Activated naive CD8-positive, alpha-beta T cell (primary cell): ENCODE measurements around the gene SMARCB1.
"Not testable (repeated sequence)": the region's sequence is repeated elsewhere in the genome, so short reads cannot be mapped to it uniquely, and the experiment has no call there.

Experiments
- H3K27ac Mint-ChIP-seq: one replicate; pipeline ENCODE4 v1.8.0; 2021; ENCODE audit warnings: mixed read lengths
- H3K27me3 Mint-ChIP-seq: one replicate; pipeline ENCODE4 v1.8.0; 2021; ENCODE audit warnings: mixed read lengths
- H3K36me3 Mint-ChIP-seq: one replicate; pipeline ENCODE4 v1.8.0; 2021; ENCODE audit warnings: mixed read lengths
- H3K4me1 Mint-ChIP-seq: one replicate; pipeline ENCODE4 v1.8.0; 2021; ENCODE audit warnings: low read depth, mixed read lengths
- H3K4me3 Mint-ChIP-seq: one replicate; pipeline ENCODE4 v1.8.0; 2021; ENCODE audit warnings: mild to moderate bottlenecking, mixed read lengths
- H3K9me3 Mint-ChIP-seq: one replicate; pipeline ENCODE4 v1.8.0; 2021; ENCODE audit warnings: low read depth, mixed read lengths

SMARCB1 gene

DNA sequence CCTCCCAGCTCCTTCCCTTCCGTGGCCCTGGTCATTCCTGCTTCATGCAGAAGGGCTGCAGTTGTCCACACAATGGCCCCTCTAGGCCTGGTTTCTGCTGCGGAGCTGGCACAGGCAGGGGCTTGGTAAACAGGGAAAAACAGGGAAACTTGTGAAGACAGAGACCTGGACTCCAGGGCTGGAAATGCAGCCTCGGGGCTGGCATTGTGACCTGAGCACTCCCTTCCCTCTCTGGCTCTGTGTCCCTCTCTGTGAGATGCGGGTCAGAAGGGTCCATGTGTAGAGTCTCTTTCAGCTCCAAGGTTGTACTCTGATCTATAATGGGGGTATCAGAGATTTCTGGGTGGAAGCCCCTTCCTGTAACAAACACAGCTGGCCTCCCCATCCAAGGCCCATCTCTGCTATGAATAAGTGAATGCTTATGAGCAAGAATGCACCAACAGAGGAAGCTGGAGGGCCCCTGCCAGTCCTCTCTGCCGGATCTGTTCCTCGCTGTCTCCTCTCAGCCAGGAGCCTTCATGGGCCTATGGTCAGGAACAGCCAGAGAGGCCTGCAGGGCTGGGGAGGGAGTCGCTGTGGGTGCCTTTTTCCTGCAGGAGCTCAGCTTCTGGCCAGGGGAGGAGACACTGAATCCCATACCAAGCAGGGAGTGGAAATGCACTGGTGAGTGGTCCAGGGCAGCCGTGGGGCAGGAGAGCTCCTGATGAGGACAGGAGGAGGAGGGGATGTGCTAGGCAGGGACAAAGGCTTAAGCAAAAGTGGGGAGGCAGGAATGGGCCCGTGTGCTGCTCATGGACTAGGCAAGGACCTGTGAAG is 58.7 kb downstream of the SMARCB1 start:
- no peaks in the 10 kb centered on the region for H3K9me3 Mint-ChIP-seq
- no peak overlapping the region for H3K27ac Mint-ChIP-seq
- no peak overlapping the region for H3K4me3 Mint-ChIP-seq
- peaks cover 5% of the 10 kb centered on the region for H3K4me1 Mint-ChIP-seq
- no peaks in the 10 kb centered on the region for H3K36me3 Mint-ChIP-seq
- H3K27me3 Mint-ChIP-seq: no peaks in the 10 kb centered on the region

DNA sequence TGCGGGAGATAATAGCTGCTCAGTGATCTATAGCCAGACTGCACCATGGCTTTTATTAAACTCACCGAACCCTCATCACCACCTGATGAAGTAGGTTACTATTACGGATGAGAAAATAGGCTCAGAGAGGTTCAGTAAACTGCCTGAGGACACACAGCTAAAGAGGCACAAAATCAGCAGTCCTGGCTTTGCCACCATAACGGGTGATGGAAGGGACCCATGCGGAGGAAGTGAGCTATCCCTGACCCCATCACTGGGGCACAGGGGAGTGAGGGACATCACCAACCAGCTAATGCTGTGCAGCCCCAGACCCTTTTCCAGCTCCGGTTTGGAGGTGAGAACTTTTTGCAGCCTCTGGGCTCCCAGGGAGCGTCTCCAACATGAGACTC is 59.3 kb downstream of the SMARCB1 start:
- H3K4me1 Mint-ChIP-seq: peaks cover 5% of the 10 kb centered on the region
- H3K27ac Mint-ChIP-seq: no peak overlapping the region
- H3K9me3 Mint-ChIP-seq: no peaks in the 10 kb centered on the region
- no peaks in the 10 kb centered on the region for H3K36me3 Mint-ChIP-seq
- H3K4me3 Mint-ChIP-seq: no peak overlapping the region
- H3K27me3 Mint-ChIP-seq: no peaks in the 10 kb centered on the region

DNA sequence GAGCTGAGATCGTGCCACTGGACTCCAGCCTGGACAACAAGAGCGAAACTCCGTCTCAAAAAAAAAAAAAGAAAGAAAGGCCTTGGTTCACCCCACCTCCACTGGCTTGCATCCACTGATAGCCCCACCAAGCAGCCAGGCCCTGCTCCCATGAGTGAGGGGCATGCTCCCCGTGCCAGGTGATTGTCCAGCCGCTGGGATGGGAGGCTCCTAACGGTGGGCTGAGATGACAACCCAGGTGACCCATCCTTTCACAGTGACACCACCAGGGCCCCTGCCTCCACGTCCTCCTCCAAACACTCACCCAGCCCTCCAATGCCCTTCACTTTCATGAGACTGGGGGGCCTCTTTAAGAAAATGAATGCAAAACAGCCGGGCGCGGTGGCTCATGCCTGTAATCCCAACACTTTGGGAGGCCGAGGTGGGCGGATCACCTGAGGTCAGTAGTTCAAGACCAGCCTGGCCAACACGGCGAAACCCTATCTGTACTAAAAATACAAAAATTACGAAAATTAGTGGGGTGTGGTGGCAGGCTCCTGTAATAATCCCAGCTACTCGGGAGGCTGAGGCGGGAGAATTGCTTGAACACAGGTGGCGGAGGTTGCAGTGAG is 60.6 kb downstream of the SMARCB1 start:
- Mint-ChIP-seq H3K4me3 (no peak overlapping the region), H3K4me1 (peaks cover 5% of the 10 kb centered on the region), H3K27ac (no peak overlapping the region), H3K9me3 (no peaks in the 10 kb centered on the region), H3K36me3 (no peaks in the 10 kb centered on the region), H3K27me3 (no peaks in the 10 kb centered on the region)

DNA sequence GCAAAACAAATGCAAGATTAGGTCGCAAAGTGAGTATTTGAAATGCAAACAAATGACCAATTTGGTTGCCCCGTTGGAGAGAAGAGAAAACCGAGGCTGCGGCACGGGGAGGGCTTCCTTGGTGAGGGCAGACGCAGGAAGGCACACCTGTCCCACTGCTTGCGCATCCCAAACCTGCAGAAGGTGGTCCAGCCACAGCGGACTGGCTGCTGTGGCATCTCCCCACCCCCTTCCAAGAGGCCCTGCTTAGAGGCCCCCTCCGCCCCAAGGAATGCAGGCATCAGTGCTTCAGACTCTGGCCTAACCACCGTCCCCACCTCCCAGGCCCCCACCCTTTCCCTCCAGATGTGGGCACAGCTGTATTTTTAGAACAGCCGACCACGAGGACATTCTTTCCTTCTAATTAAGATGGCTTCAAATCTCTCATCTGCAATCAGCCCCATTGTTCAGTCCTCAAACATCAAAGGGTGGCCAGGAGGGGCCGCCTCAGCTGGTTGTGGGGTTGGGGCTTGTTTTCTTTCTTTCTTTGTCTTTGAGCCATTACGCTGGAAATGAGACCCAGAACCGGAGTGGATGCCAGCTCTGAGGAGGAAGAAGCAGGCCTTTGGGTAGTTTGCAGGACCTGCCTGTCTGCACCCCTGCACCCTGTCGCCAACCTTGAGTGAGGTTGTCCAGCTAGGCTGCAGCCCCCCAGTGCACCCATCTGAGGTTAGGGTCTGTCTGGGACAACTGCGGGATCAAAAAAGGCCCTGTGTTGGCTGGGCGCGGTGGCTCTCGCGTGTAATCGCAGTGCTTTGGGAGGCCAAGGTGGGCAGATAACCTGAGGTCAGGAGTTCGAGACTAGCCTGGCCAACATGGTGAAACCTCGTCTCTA is 61.5 kb downstream of the SMARCB1 start:
- Mint-ChIP-seq H3K27me3 (no peaks in the 10 kb centered on the region), H3K4me1 (peaks cover 5% of the 10 kb centered on the region), H3K4me3 (no peak overlapping the region), H3K36me3 (no peaks in the 10 kb centered on the region), H3K27ac (no peak overlapping the region), H3K9me3 (no peaks in the 10 kb centered on the region)

DNA sequence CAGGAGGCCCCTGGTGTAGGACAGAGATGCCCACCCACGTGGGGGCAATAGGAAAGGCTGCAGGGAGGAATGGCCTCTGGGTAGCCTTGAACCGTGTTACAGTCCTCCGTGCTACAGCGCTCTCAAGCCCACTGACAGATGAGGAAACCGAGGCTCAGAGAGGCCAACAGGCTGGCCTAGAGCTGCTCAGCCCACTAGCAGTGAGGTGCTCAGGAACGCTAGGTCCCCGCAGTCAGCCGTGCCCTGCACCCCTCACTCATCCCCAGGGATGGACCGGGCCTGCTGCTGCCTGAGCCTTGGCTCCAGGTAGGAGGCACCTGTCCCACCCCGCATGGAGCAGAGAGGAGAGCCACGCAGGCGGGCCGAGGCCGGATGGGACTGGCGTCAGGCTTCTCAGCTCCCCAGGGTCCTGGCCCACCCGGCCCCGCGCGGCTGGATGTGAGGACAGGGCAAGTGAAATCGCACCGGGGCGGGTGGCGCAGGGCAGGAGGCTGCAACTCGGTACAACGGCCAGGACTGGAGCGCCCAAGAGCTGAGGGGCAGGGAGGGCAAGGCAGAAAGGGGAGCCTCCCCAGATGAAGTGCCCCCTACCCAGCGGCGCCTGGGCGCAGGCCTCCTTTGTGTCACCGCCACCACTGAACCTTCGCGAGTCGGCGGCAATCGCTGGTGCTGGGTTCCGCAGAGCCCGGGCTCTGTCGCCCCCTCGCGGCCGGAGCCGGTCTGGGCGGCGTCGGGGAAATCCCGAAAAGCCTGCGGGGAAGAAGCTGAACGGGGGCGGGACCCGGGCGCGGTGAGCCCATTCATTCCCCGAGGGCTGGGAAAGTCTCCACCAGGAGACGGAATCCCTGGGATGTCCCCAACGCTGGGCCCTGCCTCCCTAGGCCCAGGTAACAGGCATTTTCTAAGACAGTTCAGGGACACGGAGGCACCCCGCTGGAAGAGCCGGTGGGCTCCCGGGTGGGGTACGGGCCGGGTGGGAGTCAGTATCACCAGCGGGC is 62.5 kb downstream of the SMARCB1 start:
- Mint-ChIP-seq H3K27ac (no peak overlapping the region), H3K27me3 (no peaks in the 10 kb centered on the region), H3K4me1 (peaks cover 5% of the 10 kb centered on the region), H3K4me3 (no peak overlapping the region), H3K36me3 (no peaks in the 10 kb centered on the region), H3K9me3 (no peaks in the 10 kb centered on the region)

DNA sequence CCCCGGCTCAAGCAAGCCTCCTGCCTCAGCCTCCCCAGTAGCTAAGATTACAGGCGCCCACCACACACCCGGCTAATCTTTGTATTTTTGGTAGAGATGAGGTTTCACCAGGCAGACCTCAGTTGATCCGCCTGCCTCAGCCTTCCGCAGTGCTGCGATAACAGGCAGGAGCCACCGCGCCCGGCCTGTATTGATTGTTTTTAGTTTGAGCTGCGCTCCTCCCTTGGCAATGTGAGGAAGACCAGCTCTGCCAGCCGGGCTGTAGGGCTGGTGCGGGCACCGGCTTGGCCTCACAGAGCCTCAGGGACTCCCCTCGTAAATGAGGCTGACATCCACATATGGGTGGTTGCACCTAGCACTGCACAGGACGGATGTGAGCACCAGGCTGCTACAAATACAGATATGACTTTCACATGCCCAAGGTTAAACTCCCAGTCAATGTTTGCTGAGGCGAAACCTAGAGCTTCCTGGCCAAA is 63.4 kb downstream of the SMARCB1 start:
- Mint-ChIP-seq H3K4me1 (peaks cover 5% of the 10 kb centered on the region), H3K36me3 (no peaks in the 10 kb centered on the region), H3K9me3 (no peaks in the 10 kb centered on the region), H3K4me3 (no peak overlapping the region), H3K27ac (no peak overlapping the region), H3K27me3 (no peaks in the 10 kb centered on the region)

DNA sequence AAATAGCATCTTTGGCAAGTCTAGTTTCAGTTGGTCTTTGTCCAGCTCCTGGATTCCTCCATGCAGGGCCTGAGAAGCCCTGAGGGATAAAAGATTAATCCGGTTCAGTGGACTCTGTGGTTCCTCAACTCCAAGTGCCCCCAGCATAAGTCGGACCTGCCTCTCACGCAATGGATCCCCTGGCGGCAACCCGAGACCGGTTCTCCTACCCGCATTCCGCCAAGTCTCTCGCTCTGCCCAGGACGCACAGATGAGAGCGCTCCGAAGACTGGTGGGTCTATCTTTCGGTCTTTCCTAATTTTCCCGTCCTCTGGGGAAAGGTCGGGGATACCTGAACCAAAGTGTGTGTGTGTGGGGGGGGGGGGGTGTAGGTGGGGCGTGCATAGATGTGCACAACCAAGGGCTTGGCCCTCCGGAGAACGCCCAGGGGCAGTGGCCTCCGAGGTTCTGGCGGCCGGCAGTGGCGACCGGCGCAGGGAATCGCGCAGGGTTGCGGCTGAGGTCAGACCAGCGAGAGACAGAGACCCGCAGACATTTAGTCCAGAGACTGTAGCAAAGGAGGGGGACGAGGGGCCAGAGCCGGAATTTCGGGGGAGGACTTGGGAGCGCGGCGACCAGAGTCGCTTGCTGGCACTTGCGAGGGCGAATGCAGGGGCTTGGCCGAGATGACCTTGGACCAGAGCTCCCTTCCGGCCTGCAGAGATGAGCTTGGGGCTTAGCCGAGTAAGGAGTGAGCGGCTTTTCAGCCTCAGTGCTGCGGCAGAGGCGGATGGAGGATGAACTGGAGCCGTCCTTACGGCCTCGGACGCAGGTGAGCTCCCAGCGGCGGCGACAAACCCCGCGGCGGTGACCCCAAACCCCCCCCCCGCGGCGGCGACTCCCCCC is 70.2 kb downstream of the SMARCB1 start:
- no peaks in the 10 kb centered on the region for H3K9me3 Mint-ChIP-seq
- H3K4me1 Mint-ChIP-seq: peaks cover 14% of the 10 kb centered on the region
- H3K4me3 Mint-ChIP-seq: peak overlapping the region; percentile 92
- H3K27me3 Mint-ChIP-seq: no peaks in the 10 kb centered on the region
- no peak overlapping the region for H3K27ac Mint-ChIP-seq
- H3K36me3 Mint-ChIP-seq: no peaks in the 10 kb centered on the region

DNA sequence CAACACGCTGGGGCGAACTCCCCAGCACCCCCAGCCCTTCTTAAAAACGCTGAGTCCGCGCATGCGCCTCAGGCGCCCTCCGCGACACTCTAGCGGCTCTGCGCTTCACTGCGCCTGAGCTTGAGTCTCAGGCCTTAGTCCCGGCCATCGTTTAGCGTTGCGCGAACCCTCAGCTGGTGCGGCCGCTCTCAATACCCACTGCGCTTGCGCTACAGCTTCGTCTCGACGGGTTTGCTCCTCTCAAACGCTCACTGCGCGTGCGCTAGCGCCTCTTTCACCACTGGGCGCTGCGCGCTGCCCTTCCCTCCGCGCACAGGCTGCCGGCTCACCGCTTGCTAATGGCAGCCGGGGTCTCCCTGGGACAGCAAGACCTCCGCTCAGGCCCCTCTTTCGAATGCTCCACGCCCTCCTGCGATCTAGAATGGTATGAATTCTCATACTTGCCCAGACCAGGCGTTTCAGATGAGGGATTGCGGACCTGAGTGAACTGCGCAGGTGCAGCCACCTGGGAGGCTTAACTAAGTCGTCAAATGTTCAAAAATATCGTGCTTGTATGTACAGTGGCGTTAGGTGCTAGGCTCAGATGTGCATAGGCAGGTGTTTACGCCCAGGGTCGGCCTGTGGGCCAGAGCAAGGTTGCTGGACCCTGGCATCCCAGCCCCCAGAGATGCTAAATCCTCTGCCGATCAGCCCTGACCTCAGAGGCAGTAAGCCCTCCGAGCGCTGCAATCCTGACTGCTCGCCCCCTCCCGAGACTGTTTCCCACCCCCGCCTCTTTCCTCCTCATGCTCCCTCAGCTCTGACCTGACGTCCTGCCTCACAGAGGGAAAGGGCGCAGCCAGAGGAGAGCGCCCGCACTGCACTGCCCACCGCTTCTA is 71.1 kb downstream of the SMARCB1 start, which contains the start of gene SLC2A11:
Gene SLC2A11 (plus strand): TSS at position 270 of the 878 bp plus-strand sequence. CDS start 125 bp downstream, at position 395.
- H3K4me3 Mint-ChIP-seq: peak within 1 kb of the TSS; percentile 92
- no peaks in the 10 kb centered on the region for H3K36me3 Mint-ChIP-seq
- H3K4me1 Mint-ChIP-seq: peaks cover 14% of the 10 kb centered on the region
- no peaks in the 10 kb centered on the region for H3K27me3 Mint-ChIP-seq
- peak within 1 kb of the TSS; percentile 77 for H3K27ac Mint-ChIP-seq
- no peaks in the 10 kb centered on the region for H3K9me3 Mint-ChIP-seq

DNA sequence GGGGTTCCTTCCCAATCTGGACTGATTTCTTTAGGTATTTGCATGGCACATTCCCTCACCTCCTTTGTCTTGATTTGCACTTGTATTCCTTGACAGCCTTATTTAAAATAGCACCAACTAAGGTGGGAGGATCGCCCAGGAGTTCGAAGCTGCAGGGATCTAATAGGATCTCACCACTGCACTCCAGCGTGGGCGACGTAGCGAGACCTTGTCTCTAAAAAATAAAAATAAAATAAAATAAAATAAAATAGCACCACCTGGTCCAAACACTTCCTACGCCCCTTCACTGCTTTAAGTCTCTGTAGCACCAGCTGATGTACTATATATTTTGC is 71.7 kb downstream of the SMARCB1 start:
- peaks cover 3% of the 10 kb centered on the region for H3K36me3 Mint-ChIP-seq
- peak overlapping the region; percentile 92 for H3K4me3 Mint-ChIP-seq
- H3K4me1 Mint-ChIP-seq: peaks cover 16% of the 10 kb centered on the region
- H3K9me3 Mint-ChIP-seq: no peaks in the 10 kb centered on the region
- H3K27ac Mint-ChIP-seq: peak overlapping the region; percentile 77
- H3K27me3 Mint-ChIP-seq: no peaks in the 10 kb centered on the region

DNA sequence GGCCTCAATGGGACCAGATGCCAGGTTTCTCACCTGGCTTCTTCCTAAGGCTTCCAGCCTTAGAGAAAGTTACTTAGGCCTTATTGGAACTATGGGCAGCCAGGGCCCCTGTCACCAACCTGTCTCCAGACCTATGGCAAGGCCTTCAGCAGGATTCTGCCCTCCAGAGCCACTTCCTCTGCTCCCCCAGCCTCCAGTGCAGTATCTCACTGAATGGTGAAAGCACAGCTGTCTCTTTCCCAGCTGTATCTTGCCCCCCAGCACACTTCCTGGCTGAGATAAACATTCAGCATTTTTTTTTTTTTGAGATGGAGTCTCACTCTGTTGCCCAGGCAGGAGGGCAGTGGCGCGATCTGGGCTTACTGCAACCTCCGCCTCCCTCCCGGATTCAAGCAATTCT is 72.4 kb downstream of the SMARCB1 start:
- Mint-ChIP-seq H3K27me3 (no peaks in the 10 kb centered on the region), H3K4me3 (peak overlapping the region; percentile 92), H3K27ac (no peak overlapping the region), H3K4me1 (peaks cover 16% of the 10 kb centered on the region), H3K36me3 (peaks cover 3% of the 10 kb centered on the region), H3K9me3 (no peaks in the 10 kb centered on the region)

DNA sequence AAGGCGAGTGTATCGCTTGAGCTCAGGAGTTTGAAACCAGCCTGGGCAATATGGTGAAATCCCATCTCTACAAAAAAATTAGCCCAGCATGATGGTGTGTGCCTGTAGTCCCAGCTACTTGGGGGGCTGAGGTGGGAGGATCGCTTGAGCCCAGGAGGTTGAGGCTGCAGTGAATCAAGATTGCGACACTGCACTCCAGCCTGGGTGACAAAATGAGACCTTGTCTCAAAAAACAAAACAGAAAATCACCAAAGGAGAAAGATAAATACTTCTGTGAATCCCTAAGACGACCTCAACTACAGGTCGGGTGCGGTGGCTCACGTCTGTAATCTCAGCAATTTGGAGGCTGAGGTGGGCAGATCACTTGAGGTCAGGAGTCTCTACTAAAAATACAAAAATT is 73.4 kb downstream of the SMARCB1 start:
- not testable (repeated sequence) for H3K36me3 Mint-ChIP-seq, H3K27me3 Mint-ChIP-seq, H3K27ac Mint-ChIP-seq, H3K9me3 Mint-ChIP-seq, H3K4me3 Mint-ChIP-seq
- H3K4me1 Mint-ChIP-seq: peaks cover 16% of the 10 kb centered on the region

DNA sequence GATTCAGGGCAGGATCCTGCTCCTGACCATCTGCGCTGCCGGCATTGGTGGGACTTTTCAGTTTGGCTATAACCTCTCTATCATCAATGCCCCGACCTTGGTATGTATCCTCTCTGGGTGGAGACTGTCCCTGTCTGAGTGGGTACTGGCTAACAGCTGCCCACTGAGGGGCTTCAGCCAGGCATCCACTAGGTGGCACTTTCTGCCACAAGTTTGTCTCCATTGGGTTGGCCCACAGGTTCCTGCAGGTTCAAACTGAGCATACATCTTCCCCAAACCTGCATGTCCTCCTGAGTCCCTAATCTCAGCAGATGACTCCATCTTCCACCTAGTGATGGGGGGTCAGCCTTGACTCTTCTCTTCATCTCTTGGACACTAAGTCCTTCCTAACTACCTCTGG is 75.3 kb downstream of the SMARCB1 start:
- Mint-ChIP-seq H3K36me3 (peaks cover 7% of the 10 kb centered on the region), H3K4me3 (no peak overlapping the region), H3K27me3 (no peaks in the 10 kb centered on the region), H3K4me1 (peaks cover 16% of the 10 kb centered on the region), H3K9me3 (no peaks in the 10 kb centered on the region), H3K27ac (no peak overlapping the region)
